Measurements from ENCODE around the gene ADGRG4.

Gene ADGRG4

DNA sequence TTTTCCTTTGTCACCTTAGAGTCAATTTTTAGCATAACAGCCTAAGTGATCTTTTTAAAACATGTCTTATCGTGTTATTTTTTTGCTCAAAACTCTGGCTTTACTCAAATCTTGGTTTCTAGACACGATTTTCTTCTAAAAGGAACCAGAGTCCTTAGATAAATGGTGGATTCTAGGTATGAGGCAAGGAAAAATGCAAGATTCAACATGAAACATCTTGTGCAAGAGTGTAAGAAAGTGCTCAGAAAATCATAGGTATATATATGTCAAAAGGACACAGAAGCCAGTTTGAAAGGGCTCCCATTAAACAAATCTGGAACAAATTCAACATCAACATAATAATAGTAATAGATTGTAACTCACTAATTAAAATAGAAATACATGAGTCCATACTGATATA is 8.1 kb upstream of the ADGRG4 start (continued):
- TF ChIP-seq ZNF23 (tag by site-specific recombination; IDR thresholded peaks at IDR 0.05; ENCODE audit: borderline replicate concordance) (no peak), ZNF785 (tag by site-specific recombination; IDR thresholded peaks at IDR 0.05) (no peak), REPIN1 (tag by site-specific recombination; IDR thresholded peaks at IDR 0.05; ENCODE audit: low read depth) (no peak), ZBTB44 (tag by site-specific recombination; IDR thresholded peaks at IDR 0.05) (no peak)

- no peaks in the 10 kb centered on the region for H3K36me3 ChIP-seq (ENCODE audit: control insufficient read depth in 2 of 2, insufficient read depth in 1 of 2, low read length in 2 of 2)
- TF ChIP-seq ZNF16 (tag by site-specific recombination; IDR thresholded peaks at IDR 0.05; ENCODE audit: low read depth) = no peak
- no peak for TF ChIP-seq ZNF274 (IDR thresholded peaks at IDR 0.05; ENCODE audit: low read length)
- TF ChIP-seq ZNF274 (tag by site-specific recombination; IDR thresholded peaks at IDR 0.05; ENCODE audit: borderline replicate concordance) = no peak
- no peak for TF ChIP-seq ZNF623 (tag by site-specific recombination; IDR thresholded peaks at IDR 0.05)
- no peak for TF ChIP-seq ZNF76 (tag by site-specific recombination; IDR thresholded peaks at IDR 0.05; ENCODE audit: borderline replicate concordance, low read depth)
- no peak for TF ChIP-seq ZNF184 (tag by site-specific recombination; IDR thresholded peaks at IDR 0.05)
- no peak for TF ChIP-seq ZNF214 (tag by site-specific recombination; IDR thresholded peaks at IDR 0.05; ENCODE audit: borderline replicate concordance)
- TF ChIP-seq ZNF416 (tag by site-specific recombination; IDR thresholded peaks at IDR 0.05) = no peak
- TF ChIP-seq, protein P1, sequence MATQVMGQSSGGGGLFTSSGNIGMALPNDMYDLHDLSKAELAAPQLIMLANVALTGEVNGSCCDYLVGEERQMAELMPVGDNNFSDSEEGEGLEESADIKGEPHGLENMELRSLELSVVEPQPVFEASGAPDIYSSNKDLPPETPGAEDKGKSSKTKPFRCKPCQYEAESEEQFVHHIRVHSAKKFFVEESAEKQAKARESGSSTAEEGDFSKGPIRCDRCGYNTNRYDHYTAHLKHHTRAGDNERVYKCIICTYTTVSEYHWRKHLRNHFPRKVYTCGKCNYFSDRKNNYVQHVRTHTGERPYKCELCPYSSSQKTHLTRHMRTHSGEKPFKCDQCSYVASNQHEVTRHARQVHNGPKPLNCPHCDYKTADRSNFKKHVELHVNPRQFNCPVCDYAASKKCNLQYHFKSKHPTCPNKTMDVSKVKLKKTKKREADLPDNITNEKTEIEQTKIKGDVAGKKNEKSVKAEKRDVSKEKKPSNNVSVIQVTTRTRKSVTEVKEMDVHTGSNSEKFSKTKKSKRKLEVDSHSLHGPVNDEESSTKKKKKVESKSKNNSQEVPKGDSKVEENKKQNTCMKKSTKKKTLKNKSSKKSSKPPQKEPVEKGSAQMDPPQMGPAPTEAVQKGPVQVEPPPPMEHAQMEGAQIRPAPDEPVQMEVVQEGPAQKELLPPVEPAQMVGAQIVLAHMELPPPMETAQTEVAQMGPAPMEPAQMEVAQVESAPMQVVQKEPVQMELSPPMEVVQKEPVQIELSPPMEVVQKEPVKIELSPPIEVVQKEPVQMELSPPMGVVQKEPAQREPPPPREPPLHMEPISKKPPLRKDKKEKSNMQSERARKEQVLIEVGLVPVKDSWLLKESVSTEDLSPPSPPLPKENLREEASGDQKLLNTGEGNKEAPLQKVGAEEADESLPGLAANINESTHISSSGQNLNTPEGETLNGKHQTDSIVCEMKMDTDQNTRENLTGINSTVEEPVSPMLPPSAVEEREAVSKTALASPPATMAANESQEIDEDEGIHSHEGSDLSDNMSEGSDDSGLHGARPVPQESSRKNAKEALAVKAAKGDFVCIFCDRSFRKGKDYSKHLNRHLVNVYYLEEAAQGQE (tag by site-specific recombination; IDR thresholded peaks at IDR 0.05) = no peak
- TF ChIP-seq ZNF341 (tag by site-specific recombination; IDR thresholded peaks at IDR 0.05; ENCODE audit: low read depth) = no peak
- no peak for TF ChIP-seq HOXC10 (CRISPR knock-in tag; IDR thresholded peaks at IDR 0.05)
- TF ChIP-seq KLF16 (tag by site-specific recombination; IDR thresholded peaks at IDR 0.05) = no peak
- TF ChIP-seq ZNF555 (tag by site-specific recombination; conservative IDR thresholded peaks at IDR 0.05) = no peak
- no peak for TF ChIP-seq ZNF366 (tag by site-specific recombination; conservative IDR thresholded peaks at IDR 0.05)
- TF ChIP-seq, protein P2, sequence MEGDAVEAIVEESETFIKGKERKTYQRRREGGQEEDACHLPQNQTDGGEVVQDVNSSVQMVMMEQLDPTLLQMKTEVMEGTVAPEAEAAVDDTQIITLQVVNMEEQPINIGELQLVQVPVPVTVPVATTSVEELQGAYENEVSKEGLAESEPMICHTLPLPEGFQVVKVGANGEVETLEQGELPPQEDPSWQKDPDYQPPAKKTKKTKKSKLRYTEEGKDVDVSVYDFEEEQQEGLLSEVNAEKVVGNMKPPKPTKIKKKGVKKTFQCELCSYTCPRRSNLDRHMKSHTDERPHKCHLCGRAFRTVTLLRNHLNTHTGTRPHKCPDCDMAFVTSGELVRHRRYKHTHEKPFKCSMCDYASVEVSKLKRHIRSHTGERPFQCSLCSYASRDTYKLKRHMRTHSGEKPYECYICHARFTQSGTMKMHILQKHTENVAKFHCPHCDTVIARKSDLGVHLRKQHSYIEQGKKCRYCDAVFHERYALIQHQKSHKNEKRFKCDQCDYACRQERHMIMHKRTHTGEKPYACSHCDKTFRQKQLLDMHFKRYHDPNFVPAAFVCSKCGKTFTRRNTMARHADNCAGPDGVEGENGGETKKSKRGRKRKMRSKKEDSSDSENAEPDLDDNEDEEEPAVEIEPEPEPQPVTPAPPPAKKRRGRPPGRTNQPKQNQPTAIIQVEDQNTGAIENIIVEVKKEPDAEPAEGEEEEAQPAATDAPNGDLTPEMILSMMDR (tag by site-specific recombination; IDR thresholded peaks at IDR 0.05) = no peak
- no peak for TF ChIP-seq KLF10 (tag by site-specific recombination; IDR thresholded peaks at IDR 0.05)
- no peak for TF ChIP-seq GLI2 (tag by site-specific recombination; IDR thresholded peaks at IDR 0.05; ENCODE audit: borderline replicate concordance, low read depth)
- TF ChIP-seq ZNF239 (tag by site-specific recombination; IDR thresholded peaks at IDR 0.05) = no peak
- no peak for TF ChIP-seq ZNF654 (tag by site-specific recombination; IDR thresholded peaks at IDR 0.05; ENCODE audit: low read depth)
- no peak overlapping the region for H3K27ac ChIP-seq (ENCODE audit: extremely low read depth, low read depth, low read length)
- no peaks in the 10 kb centered on the region for H3K9me3 ChIP-seq (ENCODE audit: control insufficient read depth, insufficient read depth, low read depth, low read length)
- no peak overlapping the region for H3K4me3 ChIP-seq (ENCODE audit: low read depth, low read length)
- no peaks in the 10 kb centered on the region for H3K4me1 ChIP-seq (ENCODE audit: control insufficient read depth, insufficient read depth, low read length)
- ChIA-PET CTCF (interaction anchor here (0.6 to 1.2 kb wide), 3 partner anchors 29 to 267 kb away, joined by 3 to 4 read pairs (median 4); no protein-coding TSS in a partner anchor), POLR2A (no interaction called here)
Observed at GRCh38 chrX:136295380-136295779, 5.4 kb upstream of the ADGRG4 start.

Measured in HEK293 (cell line).